Stimulated activated CD4-positive, alpha-beta T cell treated with anti-CD3 and anti-CD28 coated beads, Interleukin-15, amount 100 ng/mL, for 48 hours (primary cell): ENCODE measurements around the gene CITED1.

Experiments
- DNase-seq, 2 donors: peaks; one replicate each; pipeline ENCODE4 v3.0.0-alpha.2; 2020; ENCODE audit warnings: low read depth in 2 of 2

The CITED1 gene

GRCh38 chrX:72308566-72309296 is 3.0 kb upstream of the CITED1 start:
- DNase-seq: no peak

GRCh38 chrX:72308209-72308565 is 2.5 kb upstream of the CITED1 start:
- no peak for DNase-seq

- DNase-seq: no peak
Observed at GRCh38 chrX:72307646-72308051, 1.9 kb upstream of the CITED1 start.

GRCh38 chrX:72306851-72307645 is 1.3 kb upstream of the CITED1 start:
- no peak for DNase-seq

GRCh38 chrX:72306085-72306801 is 529 bp upstream of the CITED1 start:
- DNase-seq: no peak

- DNase-seq: no peak
Observed at GRCh38 chrX:72304877-72305276, 837 bp downstream of the CITED1 start.

- no peak for DNase-seq
Observed at GRCh38 chrX:72301781-72302180, 3.9 kb downstream of the CITED1 start.

- DNase-seq: no peak
Observed at GRCh38 chrX:72299891-72300630, 5.7 kb downstream of the CITED1 start.

GRCh38 chrX:72297953-72298730 is 7.6 kb downstream of the CITED1 start:
- DNase-seq: peak in 1 of 2 donors; percentile 20

GRCh38 chrX:72296991-72297390 is 8.7 kb downstream of the CITED1 start:
- no peak for DNase-seq

- DNase-seq: no peak
Observed at GRCh38 chrX:72295745-72296144, 10.0 kb downstream of the CITED1 start.

- DNase-seq: no peak
Observed at GRCh38 chrX:72294497-72294896, 11.2 kb downstream of the CITED1 start.

GRCh38 chrX:72282302-72282701 is 23.4 kb downstream of the CITED1 start:
- DNase-seq: no peak

GRCh38 chrX:72280321-72280845 is 25.3 kb downstream of the CITED1 start:
- DNase-seq: no peak

- no peak for DNase-seq
Observed at GRCh38 chrX:72276478-72276953, 29.2 kb downstream of the CITED1 start.

GRCh38 chrX:72274526-72274925 is 31.2 kb downstream of the CITED1 start:
- DNase-seq: no peak

GRCh38 chrX:72273718-72274117 is 32.0 kb downstream of the CITED1 start:
- DNase-seq: no peak

GRCh38 chrX:72272868-72273267 is 32.8 kb downstream of the CITED1 start:
- no peak for DNase-seq

GRCh38 chrX:72271812-72272211 is 33.9 kb downstream of the CITED1 start:
- DNase-seq: no peak

GRCh38 chrX:72271091-72271788 is 34.5 kb downstream of the CITED1 start:
- DNase-seq: no peak
